HG03439 (cell line): ENCODE results near the gene OTUD6A.
"Not testable (repeated sequence)": the region's sequence is repeated elsewhere in the genome, so short reads cannot be mapped to it uniquely, and the experiment has no call there.

Experiments used
- ATAC-seq: cut with Tn5 transposase; IDR thresholded peaks from one replicate; pipeline ENCODE4 v1.9.1; 2021; ENCODE audit warnings: mild to moderate bottlenecking, moderate library complexity; ENCODE audit not compliant: unreplicated experiment

Gene OTUD6A

DNA sequence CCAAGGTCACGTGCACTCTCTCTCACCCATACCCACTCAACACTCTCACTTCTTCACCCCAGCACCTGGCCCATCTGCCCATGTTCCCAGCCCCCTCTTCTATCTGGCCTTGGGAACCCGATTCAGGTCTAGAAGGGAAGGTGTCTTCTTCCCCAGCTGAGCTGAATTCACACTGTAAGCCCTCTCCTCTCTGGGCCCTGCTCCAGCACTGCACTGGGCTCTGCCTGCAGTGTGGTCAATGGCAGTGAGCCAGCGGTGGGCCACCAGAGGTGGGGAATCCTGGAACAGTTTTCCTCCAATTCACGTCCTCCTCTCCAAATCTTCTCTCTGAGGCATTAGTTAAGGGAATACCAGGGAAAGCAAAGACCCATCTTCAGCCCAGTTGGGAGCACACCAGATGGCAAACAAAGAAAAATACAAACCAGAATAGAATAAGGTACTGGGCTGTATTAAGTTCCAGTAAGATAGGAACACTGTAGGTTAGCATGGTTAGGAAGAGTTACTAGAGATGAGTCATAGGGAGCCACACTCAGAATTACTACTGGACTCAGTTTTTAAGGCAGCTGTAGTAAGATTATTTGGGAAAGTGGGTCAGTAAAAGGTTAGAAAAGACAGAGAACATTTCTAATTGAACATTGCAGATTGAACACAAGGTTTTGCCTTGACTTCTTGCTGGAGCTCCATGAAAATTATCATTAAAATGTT lies 17.6 kb upstream of the OTUD6A start:
- no peak for ATAC-seq

DNA sequence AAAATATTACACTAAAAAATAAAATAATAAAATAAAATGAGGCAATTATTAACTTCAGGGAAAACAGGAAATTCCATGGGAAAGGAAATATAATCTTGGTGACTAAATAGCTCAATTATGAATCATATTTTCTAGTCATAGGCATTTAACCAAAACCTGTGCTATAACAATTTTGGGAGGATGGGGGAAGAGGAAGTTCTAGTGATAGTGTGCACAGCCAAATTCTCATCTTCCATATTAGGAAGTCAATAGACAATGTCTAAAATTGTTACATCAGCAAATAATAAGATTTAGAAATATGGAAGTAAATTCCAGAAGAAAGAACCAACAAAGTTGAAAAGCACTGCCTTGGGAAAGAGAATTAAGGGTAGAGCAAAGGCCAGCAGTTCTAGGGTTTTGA lies 15.3 kb upstream of the OTUD6A start:
- no peak for ATAC-seq

DNA sequence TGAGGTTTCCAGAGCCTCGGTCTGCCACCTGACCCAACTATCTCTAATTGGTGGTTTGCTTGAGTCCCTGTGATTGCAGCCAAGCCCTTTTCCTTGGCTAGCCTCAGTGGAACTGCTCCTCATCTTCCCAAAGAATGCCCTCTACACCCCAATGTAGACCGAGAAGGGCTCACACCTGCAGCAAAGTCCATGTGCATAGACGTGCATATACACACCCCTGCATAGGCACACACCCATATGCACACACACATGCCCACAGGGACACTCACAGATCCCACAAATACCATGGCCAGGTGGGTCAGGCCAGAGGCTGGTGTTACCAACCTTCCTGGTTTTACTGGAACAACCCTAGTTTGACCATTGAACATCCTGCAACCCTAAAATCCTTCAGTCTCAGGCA lies 12.9 kb upstream of the OTUD6A start:
- no peak for ATAC-seq

DNA sequence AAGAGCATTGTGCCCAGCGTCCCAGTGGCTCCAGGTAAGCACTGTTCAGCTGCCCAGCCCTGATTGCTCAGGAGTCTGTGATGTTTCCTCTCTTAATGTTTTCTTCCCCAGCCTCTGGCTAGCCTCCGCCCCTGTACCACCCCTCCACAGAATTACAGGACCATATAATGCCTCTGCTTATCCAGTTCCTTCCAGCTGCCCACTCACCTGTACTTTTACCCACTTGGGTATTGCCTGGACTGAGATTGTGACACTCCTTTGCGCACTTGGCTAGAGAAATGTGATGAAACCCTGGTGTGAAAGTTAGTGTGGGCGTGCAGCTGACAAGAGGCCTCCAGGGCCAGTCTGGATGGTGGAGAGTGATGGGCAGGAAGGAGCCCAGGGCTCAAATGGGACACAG lies 12.3 kb upstream of the OTUD6A start, which contains the start of gene AWAT2:
Gene AWAT2 (minus strand): TSS at position 14 of the 400 bp plus-strand sequence. CDS start 6 bp downstream, at position 8.
- no peak for ATAC-seq

DNA sequence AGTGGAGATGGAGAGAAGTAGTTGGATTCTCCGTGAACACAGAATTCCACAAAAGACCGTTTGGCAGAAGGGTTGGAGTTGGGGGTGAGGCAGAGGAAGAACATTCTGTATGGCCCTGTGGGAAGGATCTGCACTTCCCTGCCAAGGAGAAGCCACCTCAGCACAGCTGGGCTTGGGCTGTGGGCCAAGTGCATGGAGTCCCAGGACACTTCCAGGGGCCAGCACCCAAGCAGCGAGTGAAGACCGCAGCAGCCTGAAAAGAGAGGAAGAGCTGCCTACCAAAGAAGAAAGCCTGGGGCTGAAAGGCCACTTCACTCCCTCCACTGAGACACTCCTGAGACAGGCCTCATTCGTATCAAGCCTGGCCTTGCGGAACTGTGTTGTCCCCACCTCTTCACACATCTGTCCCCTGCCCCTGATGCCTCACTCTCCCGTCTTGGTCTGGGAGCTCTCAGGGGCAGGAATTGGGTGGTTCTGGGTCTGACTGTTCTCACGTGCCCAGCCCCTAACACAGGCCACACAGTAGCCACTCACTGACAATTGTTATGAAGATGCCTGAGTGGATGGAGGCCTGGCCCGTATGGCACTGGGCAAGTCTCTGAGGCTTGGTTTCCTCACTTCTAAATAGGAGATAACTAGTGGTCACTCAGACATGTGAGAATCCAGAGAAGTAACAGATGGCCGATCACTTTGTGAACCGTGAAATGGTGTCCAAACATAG lies 9.2 kb upstream of the OTUD6A start:
- no peak for ATAC-seq

DNA sequence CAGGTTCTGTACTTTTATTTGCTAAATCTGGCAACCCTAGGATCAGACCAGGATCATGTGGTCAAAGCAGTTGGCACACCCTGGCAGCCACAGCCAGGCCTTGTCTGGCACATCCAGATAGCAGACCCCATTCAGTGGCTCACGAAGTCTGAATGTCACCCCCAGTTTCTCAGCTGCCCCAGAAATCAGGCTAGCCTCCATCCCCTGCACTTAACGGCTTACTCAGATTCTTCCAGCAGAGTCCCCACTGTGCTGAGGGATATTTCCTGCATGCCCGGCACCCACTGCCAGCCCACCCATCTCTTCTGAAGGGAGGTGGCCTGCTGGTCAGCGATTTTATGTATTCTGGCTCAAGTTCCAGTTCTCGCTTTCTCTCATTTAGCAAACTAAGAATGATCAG lies 7.9 kb upstream of the OTUD6A start:
- ATAC-seq, result no peak

DNA sequence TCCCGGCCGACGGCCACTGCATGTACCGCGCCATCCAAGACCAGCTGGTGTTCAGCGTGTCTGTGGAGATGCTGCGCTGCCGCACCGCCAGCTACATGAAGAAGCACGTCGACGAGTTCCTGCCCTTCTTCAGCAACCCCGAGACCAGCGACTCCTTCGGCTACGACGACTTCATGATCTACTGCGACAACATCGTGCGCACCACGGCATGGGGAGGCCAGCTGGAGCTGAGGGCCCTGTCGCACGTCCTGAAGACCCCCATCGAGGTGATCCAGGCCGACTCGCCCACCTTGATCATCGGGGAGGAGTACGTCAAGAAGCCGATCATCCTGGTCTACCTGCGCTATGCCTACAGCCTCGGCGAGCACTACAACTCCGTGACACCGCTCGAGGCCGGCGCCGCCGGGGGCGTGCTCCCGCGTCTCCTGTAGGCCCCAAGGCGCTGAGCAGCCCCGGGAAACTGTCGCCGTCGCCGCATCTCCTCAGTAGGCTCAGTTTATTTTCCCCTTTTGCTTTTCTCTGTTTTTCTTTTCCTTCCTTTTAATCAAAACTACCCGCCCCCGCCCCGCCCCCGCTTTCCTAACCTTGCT lies 799 bp downstream of the OTUD6A start:
- no peak for ATAC-seq

DNA sequence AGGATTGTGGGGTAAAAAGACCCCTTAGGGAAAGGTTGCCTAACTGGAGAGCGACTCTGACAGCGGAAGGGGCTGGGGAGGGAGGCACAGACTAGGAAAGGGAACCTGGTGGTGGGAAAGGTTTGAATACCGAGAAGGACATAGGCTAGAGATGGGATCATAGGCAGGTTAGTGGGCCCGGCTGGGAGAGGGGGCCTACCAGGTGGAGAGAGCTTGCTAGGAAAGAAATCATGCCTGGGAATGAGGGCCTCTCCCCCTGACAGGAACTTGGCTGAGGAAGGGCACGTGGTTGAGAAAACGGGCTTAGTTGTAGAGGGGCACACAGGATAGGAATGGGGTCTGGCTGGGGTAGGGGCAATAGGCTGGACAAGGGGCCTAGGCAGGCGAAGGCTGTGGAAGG lies 4.4 kb downstream of the OTUD6A start:
- no peak for ATAC-seq

DNA sequence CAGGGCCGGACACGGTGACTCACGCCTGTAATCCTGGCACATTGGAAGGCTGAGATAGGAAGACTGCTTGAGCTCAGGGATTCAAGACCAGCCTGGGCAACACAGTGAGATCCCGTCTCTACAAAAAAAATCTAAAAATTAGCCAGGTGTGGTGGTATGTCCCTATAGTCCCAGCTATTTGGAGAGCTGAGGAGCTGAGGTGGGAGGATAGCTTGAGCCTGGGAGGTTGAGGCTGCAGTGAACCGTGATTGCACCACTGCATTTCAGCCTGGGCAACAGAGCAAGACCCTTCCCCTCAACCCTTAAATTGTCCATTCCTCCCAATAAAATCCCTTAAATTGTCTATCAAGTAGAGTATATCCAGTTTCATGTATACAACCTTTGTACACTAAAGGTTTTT lies 17.0 kb downstream of the OTUD6A start:
- no peak for ATAC-seq

DNA sequence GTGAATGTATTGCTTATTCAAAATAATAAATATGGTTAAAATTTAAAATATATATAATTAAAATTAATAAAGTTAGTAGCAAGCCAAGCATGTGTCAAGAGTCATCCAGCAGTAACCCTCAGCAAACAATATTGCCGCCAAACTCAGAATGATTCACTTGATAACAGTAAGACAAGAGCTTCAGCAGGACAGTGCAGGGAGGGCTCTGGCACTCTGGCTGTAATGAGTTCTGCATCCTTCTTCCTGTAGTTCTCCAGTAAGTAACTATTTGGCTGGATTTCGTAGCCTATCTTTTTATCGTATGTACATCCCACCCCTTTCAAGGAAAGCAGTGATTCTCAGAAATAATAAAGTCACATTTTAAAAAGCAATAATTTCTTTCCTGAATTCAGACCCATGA lies 17.6 kb downstream of the OTUD6A start:
- no peak for ATAC-seq

DNA sequence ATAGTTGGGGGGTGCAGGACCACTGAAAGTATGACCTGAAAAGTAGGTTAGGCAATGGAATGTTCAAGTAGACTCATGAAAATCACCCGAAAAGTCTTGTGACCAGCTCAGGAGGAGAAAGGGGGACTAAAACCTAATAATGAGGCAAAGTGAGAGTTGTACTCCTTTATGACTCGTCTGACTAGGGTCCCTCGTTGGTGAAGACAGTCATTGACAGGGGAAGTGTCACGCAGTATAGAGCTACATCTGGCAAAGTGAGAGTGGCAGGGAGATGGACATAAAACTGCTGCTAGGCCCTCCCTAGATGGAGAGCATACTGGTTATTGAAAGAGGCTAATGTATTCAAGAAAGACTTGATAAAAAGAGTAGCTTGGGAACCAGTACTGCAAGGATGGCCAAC lies 20.5 kb downstream of the OTUD6A start:
- ATAC-seq, result no peak

DNA sequence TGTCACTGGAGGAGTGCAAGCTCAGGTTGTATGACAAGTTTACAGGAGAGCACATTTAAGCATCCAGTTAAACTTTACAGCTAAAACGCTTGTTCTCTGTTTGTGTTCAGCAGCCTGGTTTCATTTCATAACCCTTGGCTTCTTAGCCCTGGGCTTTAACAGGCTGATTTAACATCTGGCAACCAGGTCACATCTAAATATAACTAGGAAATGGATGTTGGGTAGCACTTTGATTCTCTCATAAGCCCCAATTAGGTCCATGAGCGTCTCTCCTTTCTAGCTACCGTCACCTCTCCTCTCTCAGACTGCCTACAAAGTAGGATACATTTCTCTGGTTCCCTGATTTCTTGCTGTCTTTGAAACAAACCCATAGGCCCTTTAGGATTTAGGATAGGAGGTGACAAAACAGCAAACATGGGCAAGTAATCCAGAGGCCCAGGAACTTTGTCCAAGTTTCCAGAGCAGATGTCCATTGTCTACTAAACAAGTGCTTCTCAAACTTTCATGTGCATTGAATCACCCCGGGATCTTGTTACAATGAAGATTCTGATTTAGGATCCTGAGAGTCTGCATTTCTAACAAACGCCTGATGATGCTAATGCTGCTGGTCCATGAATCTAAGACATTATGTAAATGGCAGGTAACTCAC lies 22.5 kb downstream of the OTUD6A start:
- no peak for ATAC-seq

DNA sequence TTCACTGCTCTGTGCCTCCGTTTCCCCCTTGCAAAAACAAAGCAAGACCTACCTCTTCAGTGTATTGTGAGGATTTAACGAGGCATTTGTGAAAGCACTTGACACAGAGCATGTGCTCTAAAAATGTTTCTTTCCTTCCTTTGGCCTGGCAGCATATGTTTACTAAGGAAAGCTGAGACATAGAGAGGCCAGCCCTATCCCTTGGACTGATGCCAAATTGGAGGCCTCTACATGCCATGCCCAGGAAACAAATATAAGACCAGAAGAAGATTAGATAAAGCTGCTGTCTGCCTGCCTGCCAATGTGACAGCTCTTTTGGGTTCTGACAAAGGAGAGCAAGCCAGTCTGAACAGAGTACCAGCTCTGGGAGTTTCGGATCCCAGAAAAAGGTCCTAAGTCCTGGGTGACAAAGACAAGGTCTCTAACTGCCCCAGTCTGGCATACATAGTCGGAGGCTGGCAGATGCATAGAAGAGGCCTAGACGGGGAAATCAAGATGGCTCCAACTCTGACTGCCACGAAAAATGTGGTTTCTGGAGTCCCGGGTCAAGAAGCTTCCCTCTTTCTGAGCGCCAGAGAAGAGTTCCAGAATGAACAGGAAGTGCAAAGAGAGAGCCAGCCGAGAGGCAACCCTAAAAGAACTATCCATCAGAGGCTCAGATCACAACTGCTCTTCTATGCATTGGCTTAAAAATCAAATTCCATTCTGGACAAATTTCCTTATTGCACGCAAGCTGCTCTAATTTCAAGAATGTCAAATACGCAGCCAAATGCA lies 25.8 kb downstream of the OTUD6A start:
- ATAC-seq, result no peak

DNA sequence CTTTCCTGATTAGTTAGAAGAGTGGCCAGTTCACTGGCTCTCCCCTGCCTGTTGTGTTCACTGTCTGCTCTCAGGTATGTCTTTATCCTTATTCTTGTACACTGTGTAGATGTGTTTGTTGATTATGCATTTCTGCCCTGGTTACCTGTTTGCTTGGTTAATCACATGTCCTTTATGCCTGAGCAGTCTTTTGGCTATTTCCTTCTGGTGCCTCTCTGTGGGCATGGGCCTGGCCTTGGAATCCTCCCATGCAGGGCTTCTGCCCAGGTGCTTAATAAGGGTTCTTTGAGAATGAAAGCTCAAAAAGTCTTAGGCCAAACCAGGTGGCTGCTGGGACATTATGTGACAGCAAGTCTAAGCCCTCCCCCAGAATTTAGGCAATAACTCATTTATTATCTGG lies 26.5 kb downstream of the OTUD6A start:
- no peak for ATAC-seq

DNA sequence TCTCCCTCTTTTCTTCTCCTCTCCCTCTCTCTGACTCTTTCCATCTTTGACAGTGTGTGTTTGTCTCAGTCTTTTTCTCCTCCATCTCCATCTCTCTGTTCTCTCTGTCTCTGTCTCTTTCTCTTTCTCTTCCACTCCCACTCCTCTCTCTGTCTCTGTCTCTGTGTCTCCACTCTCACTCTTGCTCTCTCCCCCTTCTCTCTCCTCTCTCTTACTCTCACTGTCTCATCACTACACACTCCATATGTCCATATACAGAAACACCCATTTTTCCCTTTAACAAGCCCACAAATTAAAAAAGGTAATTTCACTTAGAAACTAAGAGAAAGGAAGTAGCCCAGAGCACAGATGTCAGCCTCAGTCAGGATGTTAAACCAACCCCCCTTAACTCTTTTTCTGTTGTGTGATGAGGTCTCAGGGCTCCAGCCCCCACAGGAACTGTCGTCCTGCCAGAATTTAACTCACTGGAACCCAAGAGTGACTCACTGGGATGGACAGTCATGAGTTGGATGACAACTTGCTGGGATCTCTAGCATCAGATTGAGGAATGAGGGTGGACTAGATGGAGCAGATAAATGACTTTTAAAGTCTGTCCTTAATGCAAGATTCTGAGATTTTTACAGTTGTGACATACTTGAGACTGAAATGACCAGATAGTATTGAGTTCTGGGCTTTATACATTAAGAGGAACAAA lies 27.5 kb downstream of the OTUD6A start:
- no peak for ATAC-seq

DNA sequence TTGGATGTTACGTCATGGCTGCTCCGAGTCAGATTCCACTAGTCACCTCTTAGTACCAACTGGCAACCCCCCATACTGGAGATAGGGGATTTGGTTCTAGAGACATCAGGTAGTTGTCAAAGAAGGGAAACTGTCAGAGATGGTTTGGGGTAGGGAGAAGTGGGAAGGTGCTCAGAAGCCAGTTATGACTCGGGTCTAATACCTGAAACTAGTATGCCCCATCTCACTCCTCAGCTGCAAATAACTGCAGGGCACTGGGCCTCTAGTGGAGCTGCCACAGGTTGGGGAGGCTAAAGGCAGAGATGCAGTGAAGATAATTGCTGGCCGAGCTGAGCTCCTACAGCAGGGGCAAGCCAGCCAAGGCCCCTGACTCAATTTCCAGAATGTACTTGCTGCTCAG lies 30.0 kb downstream of the OTUD6A start:
- ATAC-seq, result no peak

DNA sequence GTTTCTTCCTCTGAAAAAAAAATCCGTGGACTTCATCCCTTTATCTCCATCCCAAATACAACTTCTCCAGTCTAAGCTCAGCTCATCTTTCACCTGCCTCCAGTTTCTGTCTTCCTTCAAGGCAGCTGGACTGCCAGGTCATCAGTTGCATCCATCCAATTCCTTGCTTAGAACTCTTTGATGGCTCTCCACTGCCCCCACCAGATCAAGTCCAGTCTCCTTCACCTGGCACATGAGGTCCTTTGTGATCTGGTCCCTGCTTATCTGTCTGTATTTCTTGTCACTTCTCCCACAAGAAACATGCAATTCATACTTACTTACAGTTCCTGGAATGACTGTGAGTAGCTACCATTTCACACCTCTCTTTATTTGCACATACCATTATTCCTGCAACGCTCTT lies 33.8 kb downstream of the OTUD6A start:
- ATAC-seq, result no peak

DNA sequence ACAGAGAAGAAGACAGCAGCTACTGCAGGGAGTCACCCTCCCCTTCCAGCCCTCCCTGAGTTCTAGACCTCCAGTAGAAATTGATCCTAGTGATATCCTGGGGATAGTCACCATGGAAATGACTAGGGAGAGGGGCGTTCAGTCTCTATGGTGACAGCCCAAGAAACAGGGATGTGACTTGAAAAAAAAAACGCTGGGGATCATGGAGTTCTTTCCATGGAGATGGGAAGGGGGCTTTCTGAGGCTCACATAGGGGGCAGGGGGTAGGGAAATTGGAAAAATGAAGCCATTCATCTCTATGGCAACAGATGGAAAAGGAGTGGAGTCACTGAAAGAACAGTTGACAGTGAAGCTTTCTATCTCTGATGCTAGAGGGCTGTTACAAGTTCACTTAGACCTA lies 43.0 kb downstream of the OTUD6A start:
- no peak for ATAC-seq

DNA sequence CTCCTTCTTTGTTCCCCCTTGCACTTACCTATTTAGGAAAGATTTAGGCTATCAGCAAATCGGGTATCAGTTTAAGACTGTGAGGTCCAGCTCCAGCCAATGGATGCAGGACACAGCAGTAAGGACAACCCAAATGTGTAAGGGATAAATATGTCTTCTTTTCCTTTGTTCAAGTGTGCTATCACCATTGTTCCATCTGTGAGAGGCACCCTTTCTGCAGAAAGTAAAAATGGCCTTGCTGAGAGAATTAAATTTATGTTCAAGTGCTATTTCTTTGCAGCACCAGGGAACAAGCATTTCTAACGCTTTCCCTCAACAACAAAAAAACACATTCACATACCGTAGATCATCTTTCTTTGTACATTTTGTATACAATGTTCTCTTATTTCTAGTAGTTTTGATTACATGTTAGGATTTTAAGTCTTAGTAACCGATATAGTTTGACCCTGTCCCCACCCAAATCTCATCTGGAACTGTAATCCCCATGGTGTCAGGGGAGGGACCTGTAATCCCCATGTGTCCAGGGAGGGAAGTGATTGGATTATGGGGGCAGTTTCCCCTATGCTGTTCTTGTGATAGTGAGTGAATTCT lies 49.3 kb downstream of the OTUD6A start:
- not testable (repeated sequence) for ATAC-seq
